ENCODE measurements around the gene LENG9.

DNA sequence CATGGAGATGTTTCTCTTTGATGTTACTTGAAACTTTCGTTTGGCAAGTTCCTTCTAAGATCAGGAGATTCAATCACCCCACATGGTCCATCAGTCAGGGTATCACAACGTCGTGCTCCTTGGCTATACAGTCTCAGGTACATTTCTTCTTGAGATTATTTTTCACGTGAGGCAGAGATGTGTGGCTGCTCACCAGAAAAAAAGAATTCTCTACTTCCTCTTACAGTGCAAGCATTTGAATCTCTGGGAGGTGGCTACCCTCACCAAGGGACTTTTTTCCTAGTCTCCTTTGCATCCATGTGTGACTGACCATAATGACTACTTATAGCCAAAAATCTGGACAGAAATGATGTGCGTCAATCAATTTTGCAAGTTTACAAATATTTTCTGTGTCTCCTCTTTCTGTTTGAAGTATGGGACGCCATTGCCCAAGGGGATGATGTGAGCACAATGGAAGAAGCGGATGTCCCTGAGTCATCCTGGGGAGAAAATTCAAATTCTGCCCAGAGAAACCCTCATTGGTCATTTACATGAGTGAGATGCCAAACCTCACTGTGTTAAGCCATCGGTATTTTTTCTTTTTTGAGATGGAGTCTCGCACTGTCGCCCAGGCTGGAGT, 30.5 kb upstream of the LENG9 start:
- TF ChIP-seq, protein P1, sequence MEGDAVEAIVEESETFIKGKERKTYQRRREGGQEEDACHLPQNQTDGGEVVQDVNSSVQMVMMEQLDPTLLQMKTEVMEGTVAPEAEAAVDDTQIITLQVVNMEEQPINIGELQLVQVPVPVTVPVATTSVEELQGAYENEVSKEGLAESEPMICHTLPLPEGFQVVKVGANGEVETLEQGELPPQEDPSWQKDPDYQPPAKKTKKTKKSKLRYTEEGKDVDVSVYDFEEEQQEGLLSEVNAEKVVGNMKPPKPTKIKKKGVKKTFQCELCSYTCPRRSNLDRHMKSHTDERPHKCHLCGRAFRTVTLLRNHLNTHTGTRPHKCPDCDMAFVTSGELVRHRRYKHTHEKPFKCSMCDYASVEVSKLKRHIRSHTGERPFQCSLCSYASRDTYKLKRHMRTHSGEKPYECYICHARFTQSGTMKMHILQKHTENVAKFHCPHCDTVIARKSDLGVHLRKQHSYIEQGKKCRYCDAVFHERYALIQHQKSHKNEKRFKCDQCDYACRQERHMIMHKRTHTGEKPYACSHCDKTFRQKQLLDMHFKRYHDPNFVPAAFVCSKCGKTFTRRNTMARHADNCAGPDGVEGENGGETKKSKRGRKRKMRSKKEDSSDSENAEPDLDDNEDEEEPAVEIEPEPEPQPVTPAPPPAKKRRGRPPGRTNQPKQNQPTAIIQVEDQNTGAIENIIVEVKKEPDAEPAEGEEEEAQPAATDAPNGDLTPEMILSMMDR (IDR thresholded peaks at IDR 0.05) = no peak
- TF ChIP-seq POLR2A (IDR thresholded peaks at IDR 0.05) = no peak

Data from testis (tissue), 2 donors.